Measurements from ENCODE around the gene DRC3. TPM values are rescaled to one million over a fixed set of nuclear protein-coding genes. Genes with fewer than 3 reads are reported as not detected.
"Not testable (repeated sequence)": the region's sequence is repeated elsewhere in the genome, so short reads cannot be mapped to it uniquely, and the experiment has no call there.

The DRC3 gene
- total and polyA plus RNA-seq, 2 donors (not counting 1 experiment from before 2014, with no cell fraction given), result 0.17 TPM; not detected in 1

DNA sequence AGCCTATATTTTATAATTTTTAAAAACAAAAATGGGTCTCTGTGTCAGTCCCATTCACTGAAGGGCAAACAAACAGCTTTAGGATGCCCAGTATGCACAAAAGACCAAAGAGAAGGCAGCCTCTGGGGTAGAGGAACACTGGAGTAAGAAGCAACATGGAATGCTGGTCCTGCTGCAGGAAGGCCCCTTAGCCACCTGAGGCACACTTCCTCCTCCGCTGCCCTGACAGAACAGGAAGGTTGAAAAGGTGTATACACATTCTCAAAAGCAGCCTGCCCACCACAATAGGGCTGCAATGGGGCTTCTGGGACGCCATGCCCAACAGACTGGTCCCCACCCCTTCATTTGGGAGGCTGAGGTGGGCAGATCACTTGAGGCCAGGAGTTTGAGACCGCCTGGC, 20.0 kb upstream of the DRC3 start:
- ChIA-PET POLR2A (no interaction called here), CTCF (no interaction called here)
- H4K20me1 ChIP-seq (ENCODE audit: control insufficient read depth, insufficient read depth, low read length, poor library complexity, severe bottlenecking), result peaks cover 4% of the 10 kb centered on the region
- no peak overlapping the region for H3K9ac ChIP-seq (ENCODE audit: low read length)
- no peak overlapping the region for H3K4me3 ChIP-seq (ENCODE audit: control extremely low read depth in 1 of 5, extremely low read depth in 1 of 5, insufficient read depth in 1 of 5, low read depth in 2 of 5, low read length in 4 of 5)
- no peak overlapping the region for H3K4me2 ChIP-seq (replicated peaks; ENCODE audit: low read depth, low read length, poor library complexity, severe bottlenecking)
- H3K27me3 ChIP-seq (replicated peaks in 1 of 4; ENCODE audit: control extremely low read depth in 1 of 4, control insufficient read depth in 3 of 4, insufficient read depth in 4 of 4, low read length in 3 of 4), result no peaks in the 10 kb centered on the region
- H3K4me3 Mint-ChIP-seq, result no peak overlapping the region
- TF ChIP-seq, protein P1, sequence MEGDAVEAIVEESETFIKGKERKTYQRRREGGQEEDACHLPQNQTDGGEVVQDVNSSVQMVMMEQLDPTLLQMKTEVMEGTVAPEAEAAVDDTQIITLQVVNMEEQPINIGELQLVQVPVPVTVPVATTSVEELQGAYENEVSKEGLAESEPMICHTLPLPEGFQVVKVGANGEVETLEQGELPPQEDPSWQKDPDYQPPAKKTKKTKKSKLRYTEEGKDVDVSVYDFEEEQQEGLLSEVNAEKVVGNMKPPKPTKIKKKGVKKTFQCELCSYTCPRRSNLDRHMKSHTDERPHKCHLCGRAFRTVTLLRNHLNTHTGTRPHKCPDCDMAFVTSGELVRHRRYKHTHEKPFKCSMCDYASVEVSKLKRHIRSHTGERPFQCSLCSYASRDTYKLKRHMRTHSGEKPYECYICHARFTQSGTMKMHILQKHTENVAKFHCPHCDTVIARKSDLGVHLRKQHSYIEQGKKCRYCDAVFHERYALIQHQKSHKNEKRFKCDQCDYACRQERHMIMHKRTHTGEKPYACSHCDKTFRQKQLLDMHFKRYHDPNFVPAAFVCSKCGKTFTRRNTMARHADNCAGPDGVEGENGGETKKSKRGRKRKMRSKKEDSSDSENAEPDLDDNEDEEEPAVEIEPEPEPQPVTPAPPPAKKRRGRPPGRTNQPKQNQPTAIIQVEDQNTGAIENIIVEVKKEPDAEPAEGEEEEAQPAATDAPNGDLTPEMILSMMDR (IDR thresholded peaks at IDR 0.05), result no peak
- no peak for TF ChIP-seq EZH2 (IDR thresholded peaks at IDR 0.05; ENCODE audit: borderline replicate concordance, insufficient read depth, low read depth, low read length, poor library complexity, severe bottlenecking)
- peaks cover 2 to 5% of the 10 kb centered on the region in 2 donors for H3K4me1 ChIP-seq (ENCODE audit: control insufficient read depth in 2 of 2, insufficient read depth in 2 of 2, low read length in 2 of 2)
- WGBS (ENCODE audit: insufficient coverage), result 100% methylated on average over 1 of the region's 3 CpGs
- ATAC-seq (ENCODE audit: low read depth) (no peak), DNase-seq (no peak)
- H2AFZ ChIP-seq (ENCODE audit: insufficient read depth, low read depth, low read length, poor library complexity, severe bottlenecking), result no peak overlapping the region
- no peak overlapping the region for H3K27ac Mint-ChIP-seq
- no peak overlapping the region for H3K27ac ChIP-seq (ENCODE audit: low read length in 2 of 2)
- H3K36me3 ChIP-seq (replicated peaks in 1 of 2; ENCODE audit: control extremely low read depth in 1 of 2, control insufficient read depth in 1 of 2, extremely low read depth in 1 of 2, insufficient read depth in 2 of 2, low read length in 1 of 2), result peaks cover 1 to 4% of the 10 kb centered on the region in 2 experiments
- H3K9me3 ChIP-seq (ENCODE audit: control extremely low read depth in 1 of 3, control insufficient read depth in 2 of 3, insufficient read depth in 1 of 3, low read length in 2 of 3), result no peaks in the 10 kb centered on the region
- H3K9me3 Mint-ChIP-seq (ENCODE audit: insufficient read depth), result no peaks in the 10 kb centered on the region
- peaks cover 9% of the 10 kb centered on the region for H3K4me1 Mint-ChIP-seq
- H3K27me3 Mint-ChIP-seq, result no peaks in the 10 kb centered on the region
- peaks cover 43% of the 10 kb centered on the region for H3K79me2 ChIP-seq (ENCODE audit: control insufficient read depth, insufficient read depth, low read length)
- intact Hi-C loops (cut with micrococcal nuclease), result no loop called here

- intact Hi-C loops (cut with micrococcal nuclease), result no loop called here
- H3K9me3 ChIP-seq (ENCODE audit: control extremely low read depth in 1 of 3, control insufficient read depth in 2 of 3, insufficient read depth in 1 of 3, low read length in 2 of 3), result no peaks in the 10 kb centered on the region
- no peaks in the 10 kb centered on the region for H3K27me3 Mint-ChIP-seq
- H3K27ac Mint-ChIP-seq, result no peak overlapping the region
- H3K27ac ChIP-seq (ENCODE audit: low read length in 2 of 2), result no peak overlapping the region
- peaks cover 22% of the 10 kb centered on the region for H3K4me1 Mint-ChIP-seq
- DNase-seq (no peak), ATAC-seq (ENCODE audit: low read depth) (no peak)
- H3K4me3 ChIP-seq (ENCODE audit: control extremely low read depth in 1 of 5, extremely low read depth in 1 of 5, insufficient read depth in 1 of 5, low read depth in 2 of 5, low read length in 4 of 5), result no peak overlapping the region
- no peak overlapping the region for H2AFZ ChIP-seq (ENCODE audit: insufficient read depth, low read depth, low read length, poor library complexity, severe bottlenecking)
- no peak overlapping the region for H3K9ac ChIP-seq (ENCODE audit: low read length)
- ChIA-PET CTCF (no interaction called here), POLR2A (no interaction called here)
- H3K36me3 ChIP-seq (replicated peaks in 1 of 2; ENCODE audit: control extremely low read depth in 1 of 2, control insufficient read depth in 1 of 2, extremely low read depth in 1 of 2, insufficient read depth in 2 of 2, low read length in 1 of 2), result peaks cover 1 to 4% of the 10 kb centered on the region in 2 experiments
- H3K79me2 ChIP-seq (ENCODE audit: control insufficient read depth, insufficient read depth, low read length), result peaks cover 46% of the 10 kb centered on the region
- peaks cover 4% of the 10 kb centered on the region for H4K20me1 ChIP-seq (ENCODE audit: control insufficient read depth, insufficient read depth, low read length, poor library complexity, severe bottlenecking)
- TF ChIP-seq EZH2 (IDR thresholded peaks at IDR 0.05; ENCODE audit: borderline replicate concordance, insufficient read depth, low read depth, low read length, poor library complexity, severe bottlenecking), result no peak
- TF ChIP-seq, protein P1 (IDR thresholded peaks at IDR 0.05), result no peak
- no peak overlapping the region for H3K4me2 ChIP-seq (replicated peaks; ENCODE audit: low read depth, low read length, poor library complexity, severe bottlenecking)
- H3K27me3 ChIP-seq (replicated peaks in 1 of 4; ENCODE audit: control extremely low read depth in 1 of 4, control insufficient read depth in 3 of 4, insufficient read depth in 4 of 4, low read length in 3 of 4), result no peaks in the 10 kb centered on the region
- H3K4me3 Mint-ChIP-seq, result no peak overlapping the region
- WGBS (ENCODE audit: insufficient coverage), result no CpG with 5 or more reads among the region's 3 CpGs
- no peaks in the 10 kb centered on the region for H3K9me3 Mint-ChIP-seq (ENCODE audit: insufficient read depth)
- peaks cover 16 to 19% of the 10 kb centered on the region in 2 donors for H3K4me1 ChIP-seq (ENCODE audit: control insufficient read depth in 2 of 2, insufficient read depth in 2 of 2, low read length in 2 of 2)
These were observed 18.6 kb upstream of the DRC3 start for GRCh38 chr17:17954079-17954478.

DNA sequence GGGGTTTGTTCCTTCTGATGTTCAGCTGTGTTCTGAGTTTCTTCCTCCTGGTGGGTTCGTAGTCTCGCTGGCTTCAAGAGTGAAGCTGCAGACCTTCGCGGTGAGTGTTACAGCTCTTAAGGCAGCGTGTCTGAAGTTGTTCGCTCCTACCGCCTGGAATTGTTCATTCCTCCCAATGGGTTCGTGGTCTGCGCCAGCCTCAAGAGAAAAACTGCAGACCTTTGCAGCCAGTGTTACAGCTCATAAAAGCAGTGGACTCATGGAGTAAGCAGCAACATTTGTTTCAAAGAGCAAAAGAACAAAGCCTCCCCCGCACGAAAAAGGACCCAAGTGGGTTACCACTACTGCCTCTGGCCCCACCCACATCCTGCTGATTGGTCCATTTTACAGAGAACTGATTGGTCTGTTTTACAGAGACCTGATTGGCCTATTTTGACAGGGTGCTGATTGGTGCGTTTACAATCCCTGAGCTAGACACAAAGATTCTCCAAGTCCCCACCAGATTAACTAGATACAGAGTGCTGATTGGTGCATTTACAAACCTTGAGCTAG, 16.8 kb upstream of the DRC3 start:
- H3K9me3 Mint-ChIP-seq (ENCODE audit: insufficient read depth); H4K20me1 ChIP-seq (ENCODE audit: control insufficient read depth, insufficient read depth, low read length, poor library complexity, severe bottlenecking); intact Hi-C loops (cut with micrococcal nuclease); H3K9me3 ChIP-seq (ENCODE audit: control extremely low read depth in 1 of 3, control insufficient read depth in 2 of 3, insufficient read depth in 1 of 3, low read length in 2 of 3); H3K9ac ChIP-seq (ENCODE audit: low read length); H3K4me3 ChIP-seq (ENCODE audit: control extremely low read depth in 1 of 5, extremely low read depth in 1 of 5, insufficient read depth in 1 of 5, low read depth in 2 of 5, low read length in 4 of 5); H3K4me2 ChIP-seq (replicated peaks; ENCODE audit: low read depth, low read length, poor library complexity, severe bottlenecking); H3K36me3 ChIP-seq (replicated peaks in 1 of 2; ENCODE audit: control extremely low read depth in 1 of 2, control insufficient read depth in 1 of 2, extremely low read depth in 1 of 2, insufficient read depth in 2 of 2, low read length in 1 of 2); H3K27me3 Mint-ChIP-seq; H3K4me3 Mint-ChIP-seq; ATAC-seq (ENCODE audit: low read depth); H3K27ac ChIP-seq (ENCODE audit: low read length in 2 of 2); H3K27me3 ChIP-seq (replicated peaks in 1 of 4; ENCODE audit: control extremely low read depth in 1 of 4, control insufficient read depth in 3 of 4, insufficient read depth in 4 of 4, low read length in 3 of 4); H3K27ac Mint-ChIP-seq; DNase-seq; H2AFZ ChIP-seq (ENCODE audit: insufficient read depth, low read depth, low read length, poor library complexity, severe bottlenecking): not testable (repeated sequence)
- Histone ChIP-seq H3K4me1 (ENCODE audit: control insufficient read depth in 2 of 2, insufficient read depth in 2 of 2, low read length in 2 of 2) (peaks cover 24 to 27% of the 10 kb centered on the region in 2 donors), H3K79me2 (ENCODE audit: control insufficient read depth, insufficient read depth, low read length) (peaks cover 51% of the 10 kb centered on the region)
- WGBS (ENCODE audit: insufficient coverage), result 98% methylated on average over 11 of the region's 12 CpGs
- peaks cover 40% of the 10 kb centered on the region for H3K4me1 Mint-ChIP-seq
- ChIA-PET CTCF (interaction anchor here (0.7 kb wide), 1 partner anchor 9 kb away, joined by 3 read pairs; no protein-coding TSS in a partner anchor), POLR2A (interaction anchor here (0.7 kb wide), 1 partner anchor 20 kb away, joined by 14 read pairs; no protein-coding TSS in a partner anchor)

Data from B cell (primary cell).